Karpas-422 (cell line): ENCODE results near the gene NHS. TPM values are rescaled to one million over a fixed set of nuclear protein-coding genes. Genes with fewer than 3 reads are reported as not detected.
A peak's percentile ranks its signal among the peaks of the same experiment; 100 is the strongest.

ENCODE experiments used
- DNase-seq: peaks from one replicate; pipeline ENCODE4 v3.0.0-alpha.2; 2015
- H2AFZ ChIP-seq: fragments of 200-600 bp; sonication (generic); 2 replicates; pipeline ENCODE4 v1.6.1; 2014; ENCODE audit warnings: antibody characterized with exemption, low read length, mixed read lengths
- H3K27ac ChIP-seq: fragments of 200-600 bp; sonication (generic); 2 replicates; pipeline ENCODE4 v1.5.1; 2014; ENCODE audit warnings: mild to moderate bottlenecking, low read length, moderate library complexity
- H3K27me3 ChIP-seq: fragments of 200-600 bp; sonication (generic); 2 replicates; pipeline ENCODE4 v1.6.1; 2014; ENCODE audit warnings: low read length, mixed read lengths
- H3K36me3 ChIP-seq: fragments of 200-600 bp; sonication (generic); 2 replicates; pipeline ENCODE4 v1.6.1; 2014; ENCODE audit warnings: low read length, mixed read lengths; ENCODE audit not compliant: insufficient read depth
- H3K4me1 ChIP-seq: fragments of 200-600 bp; sonication (generic); 2 replicates; pipeline ENCODE4 v1.6.1; 2014; ENCODE audit warnings: mild to moderate bottlenecking, low read length, mixed read lengths
- H3K4me2 ChIP-seq: fragments of 200-600 bp; sonication (generic); 2 replicates; pipeline ENCODE4 v1.6.1; 2014; ENCODE audit warnings: low read length, low read depth, mild to moderate bottlenecking; ENCODE audit not compliant: poor library complexity, severe bottlenecking
- H3K4me3 ChIP-seq: fragments of 200-600 bp; sonication (generic); 2 replicates; pipeline ENCODE4 v1.5.1; 2014; ENCODE audit warnings: mild to moderate bottlenecking, antibody characterized with exemption, low read length, mixed read lengths
- H3K79me2 ChIP-seq: fragments of 200-600 bp; sonication (generic); 2 replicates; pipeline ENCODE4 v1.6.1; 2014; ENCODE audit warnings: mild to moderate bottlenecking, low read length, mixed read lengths
- H3K9ac ChIP-seq: fragments of 200-600 bp; sonication (generic); 2 replicates; pipeline ENCODE4 v1.6.0; 2014; ENCODE audit warnings: low read length
- H3K9me2 ChIP-seq: fragments of 200-600 bp; sonication (generic), shearing (Covaris generic); replicated peaks from 2 replicates; pipeline ENCODE4 v1.6.0; 2014; ENCODE audit warnings: mild to moderate bottlenecking, low read length, moderate library complexity; ENCODE audit not compliant: insufficient read depth
- H3K9me3 ChIP-seq: fragments of 300-700, 200-600 bp; sonication (generic); 2 replicates; pipeline ENCODE4 v1.6.1; 2014; ENCODE audit warnings: low read length, mixed read lengths
- H4K20me1 ChIP-seq: fragments of 200-600 bp; sonication (generic); 2 replicates; pipeline ENCODE4 v1.6.1; 2014; ENCODE audit warnings: mild to moderate bottlenecking, antibody characterized with exemption, low read length, low read depth; ENCODE audit not compliant: insufficient read depth
- total RNA-seq: library from RNA; depleted of rRNA; stranded (reverse); fragments of >200 nt; shearing (Covaris generic); gene quantifications from 2 replicates; pipeline ENCODE4 v1.2.3, GENCODE V29; 2014; ENCODE audit warnings: low replicate concordance

NHS gene
- total RNA-seq, 1 experiment from 2014 or later, result 0.15 TPM

DNA sequence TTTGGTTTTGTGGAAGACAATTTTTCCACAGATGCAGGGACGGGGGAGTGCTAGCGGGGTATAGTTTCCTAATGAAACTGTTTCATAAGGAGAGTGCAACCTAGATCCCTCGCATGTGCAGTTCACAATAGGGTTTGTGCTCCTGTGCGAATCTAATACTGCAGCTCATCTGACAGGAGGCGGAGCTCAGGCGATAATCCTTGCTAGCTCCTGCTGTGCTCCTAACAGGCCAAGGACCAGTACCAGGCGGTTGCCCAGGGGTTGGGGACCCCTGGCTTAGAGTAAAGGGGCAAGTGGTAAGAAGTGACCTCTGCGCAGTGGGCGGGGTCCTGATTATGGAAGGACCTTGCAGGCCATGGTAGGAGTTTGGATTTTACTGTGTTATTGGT lies 366.1 kb downstream of the NHS start:
- Histone ChIP-seq H3K36me3 (no peaks in the 10 kb centered on the region), H3K27ac (no peak overlapping the region), H3K4me3 (no peak overlapping the region), H3K9me2 (no peaks in the 10 kb centered on the region), H3K27me3 (no peaks in the 10 kb centered on the region; the same call in 1 of the 2 replicates), H3K4me2 (no peak overlapping the region), H4K20me1 (no peaks in the 10 kb centered on the region), H3K4me1 (no peaks in the 10 kb centered on the region), H3K9ac (no peak overlapping the region), H3K9me3 (no peaks in the 10 kb centered on the region), H3K79me2 (no peaks in the 10 kb centered on the region), H2AFZ (no peak overlapping the region)
- no peak for DNase-seq

DNA sequence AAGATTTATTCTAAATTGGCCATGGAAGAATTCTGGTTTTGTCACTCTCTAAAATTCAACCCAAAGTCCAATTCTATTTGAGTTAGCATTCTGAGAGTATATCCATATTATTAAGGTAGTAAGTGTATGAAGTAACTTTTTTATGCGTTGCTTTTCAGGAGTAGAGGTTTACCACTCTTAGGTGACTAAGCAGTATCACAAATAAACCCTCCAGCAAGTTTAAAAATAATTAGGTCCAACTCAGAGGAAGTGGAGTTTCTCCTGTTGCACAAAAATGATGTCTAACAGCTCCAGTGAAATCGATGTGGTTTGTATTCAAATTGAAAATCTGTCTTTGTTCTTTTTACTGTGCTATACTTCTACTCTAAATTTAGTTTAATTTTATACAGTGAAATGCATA lies 368.9 kb downstream of the NHS start:
- Histone ChIP-seq H3K27me3 (no peaks in the 10 kb centered on the region), H3K9me3 (no peaks in the 10 kb centered on the region), H3K9ac (no peak overlapping the region), H2AFZ (no peak overlapping the region), H3K79me2 (no peaks in the 10 kb centered on the region), H3K4me2 (no peak overlapping the region), H3K36me3 (no peaks in the 10 kb centered on the region), H3K27ac (no peak overlapping the region), H4K20me1 (no peaks in the 10 kb centered on the region), H3K4me3 (no peak overlapping the region), H3K4me1 (no peaks in the 10 kb centered on the region), H3K9me2 (no peaks in the 10 kb centered on the region)
- DNase-seq, result no peak

DNA sequence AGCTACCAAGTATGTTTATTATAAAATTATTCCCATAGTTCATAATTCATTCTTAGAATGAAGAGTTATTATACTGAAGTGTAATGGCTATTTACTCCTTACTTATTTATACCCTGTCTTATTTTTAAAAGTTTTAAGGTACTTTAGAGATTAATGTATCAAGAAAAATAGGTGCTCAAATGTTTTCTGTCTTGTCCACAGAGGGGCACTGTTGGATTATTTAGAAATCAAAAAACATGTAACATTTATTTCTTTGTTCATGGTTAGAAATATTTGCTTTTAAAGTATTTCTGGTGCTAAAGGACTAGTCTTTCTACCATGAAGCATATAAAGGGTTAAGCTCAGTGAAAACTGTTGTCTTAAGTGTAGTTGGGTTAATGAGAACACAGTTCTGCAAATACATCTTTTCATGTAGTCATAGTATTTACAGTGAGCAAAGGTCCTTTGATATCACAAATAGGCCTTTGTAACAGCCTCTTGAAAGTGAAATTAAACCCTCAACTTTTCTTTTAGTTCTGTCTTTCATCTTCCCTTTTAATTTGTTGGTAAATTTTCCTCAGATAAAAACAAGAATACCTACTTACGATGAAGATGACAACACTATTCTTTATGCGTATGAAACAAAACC lies 370.0 kb downstream of the NHS start:
- Histone ChIP-seq H3K36me3 (no peaks in the 10 kb centered on the region), H3K4me2 (no peak overlapping the region), H3K9me3 (no peaks in the 10 kb centered on the region), H3K4me3 (no peak overlapping the region), H3K27me3 (no peaks in the 10 kb centered on the region), H3K9me2 (no peaks in the 10 kb centered on the region), H3K9ac (no peak overlapping the region), H3K79me2 (no peaks in the 10 kb centered on the region), H4K20me1 (no peaks in the 10 kb centered on the region), H3K27ac (no peak overlapping the region), H2AFZ (no peak overlapping the region), H3K4me1 (no peaks in the 10 kb centered on the region)
- DNase-seq, result peak; percentile 43

GRCh38 chrX:17747692-17748091 lies 372.7 kb downstream of the NHS start:
- Histone ChIP-seq H3K4me2 (no peak overlapping the region), H4K20me1 (no peaks in the 10 kb centered on the region), H3K9me2 (no peaks in the 10 kb centered on the region), H3K79me2 (no peaks in the 10 kb centered on the region), H3K27me3 (no peaks in the 10 kb centered on the region), H3K27ac (no peak overlapping the region), H3K9me3 (no peaks in the 10 kb centered on the region), H3K36me3 (no peaks in the 10 kb centered on the region), H3K4me3 (no peak overlapping the region), H3K9ac (no peak overlapping the region), H3K4me1 (no peaks in the 10 kb centered on the region), H2AFZ (no peak overlapping the region)
- no peak for DNase-seq

GRCh38 chrX:17748684-17749083 lies 373.7 kb downstream of the NHS start:
- Histone ChIP-seq H3K9me2 (no peaks in the 10 kb centered on the region), H3K4me2 (no peak overlapping the region), H3K4me1 (no peaks in the 10 kb centered on the region), H3K27me3 (no peaks in the 10 kb centered on the region), H2AFZ (no peak overlapping the region), H4K20me1 (no peaks in the 10 kb centered on the region), H3K4me3 (no peak overlapping the region), H3K36me3 (no peaks in the 10 kb centered on the region), H3K9me3 (no peaks in the 10 kb centered on the region), H3K79me2 (no peaks in the 10 kb centered on the region), H3K27ac (no peak overlapping the region), H3K9ac (no peak overlapping the region)
- no peak for DNase-seq

- Histone ChIP-seq H3K36me3 (no peaks in the 10 kb centered on the region), H3K9me2 (no peaks in the 10 kb centered on the region), H3K4me1 (no peaks in the 10 kb centered on the region), H3K4me3 (no peak overlapping the region), H3K9me3 (no peaks in the 10 kb centered on the region), H3K27ac (no peak overlapping the region), H3K27me3 (no peaks in the 10 kb centered on the region), H4K20me1 (no peaks in the 10 kb centered on the region), H2AFZ (no peak overlapping the region), H3K9ac (no peak overlapping the region), H3K79me2 (no peaks in the 10 kb centered on the region), H3K4me2 (no peak overlapping the region)
- DNase-seq, result no peak
Observed at GRCh38 chrX:17750436-17750835, 375.4 kb downstream of the NHS start.

DNA sequence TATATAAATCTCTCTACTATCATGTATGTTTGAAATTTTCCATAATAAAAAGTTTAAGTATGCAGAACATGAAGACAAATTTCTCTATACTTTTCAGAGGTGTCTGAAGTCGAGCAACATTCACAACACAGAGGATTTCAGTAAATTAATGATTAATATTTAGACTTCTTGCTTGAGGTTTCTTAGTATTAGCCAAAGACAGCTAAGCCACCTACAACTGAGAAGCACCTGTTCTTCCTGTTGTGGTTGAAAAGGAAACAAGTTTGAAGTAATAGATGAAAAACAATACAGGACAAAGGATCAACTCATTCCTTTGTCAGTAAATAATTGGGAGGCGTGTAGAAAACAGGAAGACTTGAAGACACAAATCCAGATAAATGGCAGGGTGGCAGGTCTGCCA lies 383.4 kb downstream of the NHS start:
- H3K27ac ChIP-seq, result no peak overlapping the region
- H3K4me2 ChIP-seq, result no peak overlapping the region
- H3K36me3 ChIP-seq, result no peaks in the 10 kb centered on the region
- H3K4me1 ChIP-seq, result no peaks in the 10 kb centered on the region
- H4K20me1 ChIP-seq, result no peaks in the 10 kb centered on the region
- H3K9me2 ChIP-seq, result no peaks in the 10 kb centered on the region
- no peaks in the 10 kb centered on the region for H3K79me2 ChIP-seq
- no peak overlapping the region for H3K4me3 ChIP-seq
- H3K9me3 ChIP-seq, result no peaks in the 10 kb centered on the region
- DNase-seq, result no peak
- H3K9ac ChIP-seq, result no peak overlapping the region
- H3K27me3 ChIP-seq, result no peaks in the 10 kb centered on the region
- no peak overlapping the region for H2AFZ ChIP-seq

GRCh38 chrX:17759990-17760389 lies 385.0 kb downstream of the NHS start:
- Histone ChIP-seq H3K4me2 (no peak overlapping the region), H3K79me2 (no peaks in the 10 kb centered on the region), H4K20me1 (no peaks in the 10 kb centered on the region), H3K27ac (no peak overlapping the region), H3K9me3 (no peaks in the 10 kb centered on the region), H3K4me1 (no peaks in the 10 kb centered on the region), H3K36me3 (no peaks in the 10 kb centered on the region), H3K27me3 (no peaks in the 10 kb centered on the region), H3K9me2 (no peaks in the 10 kb centered on the region), H3K9ac (no peak overlapping the region), H2AFZ (no peak overlapping the region), H3K4me3 (no peak overlapping the region)
- DNase-seq, result no peak

DNA sequence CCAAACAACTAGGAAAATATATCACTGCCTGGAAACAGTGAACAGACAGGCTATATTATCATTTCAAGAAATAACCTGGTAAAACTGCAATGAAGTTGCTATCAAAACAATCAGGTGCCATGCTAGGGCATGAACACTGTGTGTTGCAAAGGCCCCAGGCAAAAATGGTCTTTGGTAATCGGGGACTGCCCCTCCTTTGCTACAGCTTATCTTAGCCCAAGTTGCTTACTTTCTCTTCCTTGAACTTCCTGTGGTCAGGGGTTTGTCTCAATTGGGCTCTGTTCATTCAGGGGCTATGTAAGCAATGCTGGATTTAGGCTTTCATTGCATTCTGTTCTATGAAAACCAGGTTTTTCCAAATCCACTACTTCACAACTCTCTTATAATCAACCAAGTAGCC lies 392.7 kb downstream of the NHS start:
- Histone ChIP-seq H3K4me1 (no peaks in the 10 kb centered on the region), H3K4me2 (no peak overlapping the region)

More for the DNA sequence above, 392.7 kb downstream of the NHS start:
- H3K27ac ChIP-seq, result no peak overlapping the region
- no peaks in the 10 kb centered on the region for H4K20me1 ChIP-seq
- no peak overlapping the region for H2AFZ ChIP-seq
- H3K9me2 ChIP-seq, result no peaks in the 10 kb centered on the region
- H3K79me2 ChIP-seq, result no peaks in the 10 kb centered on the region
- no peak for DNase-seq
- H3K9ac ChIP-seq, result no peak overlapping the region
- no peaks in the 10 kb centered on the region for H3K27me3 ChIP-seq
- no peaks in the 10 kb centered on the region for H3K9me3 ChIP-seq
- no peak overlapping the region for H3K4me3 ChIP-seq
- H3K36me3 ChIP-seq, result no peaks in the 10 kb centered on the region
